Measurements from ENCODE around the gene CTBS.

GRCh38 chr1:84506729-84507453 lies 67.3 kb downstream of the CTBS start:
- no peak; the same call in 1 of the 2 replicates for TF ChIP-seq CTCF (IDR thresholded peaks at IDR 0.05)
- TF ChIP-seq ZFX (IDR thresholded peaks at IDR 0.05; ENCODE audit: borderline replicate concordance), result no peak
